GM12878 (cell line): ENCODE data around the gene DVL2. TPM values are rescaled to one million over a fixed set of nuclear protein-coding genes. Genes with fewer than 3 reads are reported as not detected.

ENCODE experiments used
- ATF2 ChIP-seq: IDR thresholded peaks from 2 replicates; pipeline ENCODE4 v1.6.1; 2012; ENCODE audit warnings: low read length, inconsistent platforms
- BACH1 ChIP-seq: fragments of 450-650 bp; IDR thresholded peaks from 2 replicates; pipeline ENCODE4 v1.6.1; 2017; ENCODE audit warnings: mild to moderate bottlenecking, borderline replicate concordance
- BHLHE40 ChIP-seq, 2 experiments: fragments of 450-650 bp in 1 of 2; IDR thresholded peaks; 2 replicates each; pipeline ENCODE4 v1.6.1; 2011 to 2017; ENCODE audit warnings: low read depth in 2 of 2, borderline replicate concordance in 1 of 2, improper control_type of control experiment in 1 of 2, low read length in 1 of 2, mild to moderate bottlenecking in 1 of 2
- CEBPZ ChIP-seq: fragments of 150-350 bp; IDR thresholded peaks from 2 replicates; pipeline ENCODE4 v1.6.1; 2016; ENCODE audit warnings: low read depth, low read length
- E2F8 ChIP-seq: fragments of 450-650 bp; IDR thresholded peaks from 2 replicates; pipeline ENCODE4 v1.6.1; 2018; ENCODE audit warnings: mild to moderate bottlenecking, low read depth, moderate library complexity; ENCODE audit not compliant: partially characterized antibody
- ETV6 ChIP-seq, 2 experiments: fragments of 450-650 bp in 1 of 2; IDR thresholded peaks in 1 of 2; conservative IDR thresholded peaks in 1 of 2; 2 replicates each; pipeline ENCODE4 v1.6.1; 2014; ENCODE audit warnings: antibody characterized with exemption in 1 of 2, borderline replicate concordance in 1 of 2, low read depth in 1 of 2, mild to moderate bottlenecking in 1 of 2, moderate library complexity in 1 of 2
- HCFC1 ChIP-seq: fragments of 150-350 bp; IDR thresholded peaks from 2 replicates; pipeline ENCODE4 v1.6.1; 2014; ENCODE audit warnings: low read length
- MLLT1 ChIP-seq: fragments of 450-650 bp; IDR thresholded peaks from 2 replicates; pipeline ENCODE4 v1.6.1; 2016; ENCODE audit warnings: mild to moderate bottlenecking
- NBN ChIP-seq: fragments of 450-650 bp; IDR thresholded peaks from 2 replicates; pipeline ENCODE4 v1.6.1; 2016
- PAX8 ChIP-seq: fragments of 450-650 bp; IDR thresholded peaks from 2 replicates; pipeline ENCODE4 v1.6.1; 2017; ENCODE audit warnings: mild to moderate bottlenecking, moderate library complexity
- POLR2A ChIP-seq: IDR thresholded peaks from 2 replicates; pipeline ENCODE4 v1.6.1; 2011; ENCODE audit warnings: low read depth, mild to moderate bottlenecking, low read length
- POLR2AphosphoS5 ChIP-seq: IDR thresholded peaks from 2 replicates; pipeline ENCODE4 v1.6.1; 2011; ENCODE audit warnings: mild to moderate bottlenecking, low read length, inconsistent platforms
- SMAD1 ChIP-seq: fragments of 450-650 bp; IDR thresholded peaks from 2 replicates; pipeline ENCODE4 v1.6.1; 2018; ENCODE audit warnings: mild to moderate bottlenecking, low read depth; ENCODE audit not compliant: partially characterized antibody
- TCF12 ChIP-seq: IDR thresholded peaks from 2 replicates; pipeline ENCODE4 v1.6.1; 2011; ENCODE audit warnings: low read depth, mild to moderate bottlenecking, low read length
- polyA plus RNA-seq, 11 experiments: library from polyadenylated mRNA; depleted of rRNA in 4 of 11; unstranded in 6 of 11; stranded (reverse) in 5 of 11; fragments of >200 nt; fragmentation: Nextera tagmentation in 4 of 11; fragmentation: Illumina TruSeq in 1 of 11; extraction: Ambion mirVana in 4 of 11; extraction: Trizol in 1 of 11; gene quantifications; 1 replicate in 1 of 11; 2 replicates in 10 of 11; pipeline versions ENCODE4 v1.2.1 to v1.2.3, GENCODE V29; 2011 to 2016; ENCODE audit warnings: inconsistent platforms in 2 of 11, missing spikeins in 2 of 11, low read depth in 1 of 11
- total RNA-seq, 4 experiments: library from RNA; depleted of rRNA in 3 of 4; stranded (reverse); fragments of >200 nt in 3 of 4; fragmentation: Illumina TruSeq in 1 of 4; extraction: Trizol in 1 of 4; gene quantifications; 2 replicates each; pipeline versions ENCODE4 v1.2.1 to v1.2.3, GENCODE V29; 2013 to 2021
- TF ChIP-seq, protein P1 (sequence below): fragments of 450-650 bp; conservative IDR thresholded peaks from 2 replicates; pipeline ENCODE4 v1.6.1; 2017; ENCODE audit warnings: mild to moderate bottlenecking, moderate library complexity
- TF ChIP-seq, protein P2 (sequence below): IDR thresholded peaks from 2 replicates; pipeline ENCODE4 v1.6.1; 2011; ENCODE audit warnings: low read depth, mild to moderate bottlenecking, low read length, moderate library complexity, borderline replicate concordance; ENCODE audit errors: extremely low read depth

The DVL2 gene
- total and polyA plus RNA-seq, 10 of the 15 experiments (the other 5 are each of a cell fraction or from before 2014, with no cell fraction given), result 0.97 to 44.8 (median 23.2) TPM

DNA sequence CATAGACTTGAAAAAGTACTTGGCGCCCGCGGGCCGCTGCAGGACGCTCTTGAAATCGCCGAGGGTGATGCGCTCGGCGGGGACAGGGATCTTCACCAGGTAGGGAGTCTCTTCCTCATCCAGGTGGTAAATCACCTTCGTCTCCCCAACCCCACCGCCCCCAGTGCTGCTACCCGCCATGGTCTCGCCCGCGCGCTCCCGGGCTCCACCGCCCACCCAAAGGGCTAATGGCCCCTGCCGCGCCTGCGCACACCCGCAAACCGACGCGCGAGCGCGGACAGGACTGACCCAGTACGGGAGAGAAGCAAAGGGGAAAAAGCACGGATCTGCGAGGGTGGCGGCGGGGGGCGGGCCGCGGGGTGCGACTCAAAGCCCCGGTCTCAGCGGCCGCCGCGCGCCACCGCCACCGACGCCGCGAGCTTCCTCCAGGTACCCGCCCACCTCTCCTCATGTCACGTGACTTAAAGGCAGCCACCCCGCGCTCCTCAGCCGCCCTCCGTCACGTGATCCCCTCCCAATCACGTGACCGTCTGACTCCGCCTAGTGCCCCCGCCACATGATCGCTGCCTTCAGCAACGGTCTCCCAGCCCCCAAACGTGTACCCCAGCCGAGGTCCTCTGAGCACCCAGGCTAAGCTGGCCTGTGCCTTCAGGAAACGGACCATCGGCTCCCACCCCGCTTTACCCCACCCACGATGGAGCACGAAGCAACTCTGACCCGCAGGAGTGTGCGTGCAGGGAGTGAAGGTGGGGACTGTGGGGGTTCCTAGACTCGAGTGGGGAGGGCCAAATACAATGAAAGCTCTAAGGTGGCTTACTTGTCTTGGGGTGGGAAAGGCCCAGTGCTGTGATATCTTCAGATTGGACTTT lies at the start of gene DVL2 (continued):
- peak; percentile 95 for TF ChIP-seq POLR2A
- no peak for TF ChIP-seq CEBPZ
- TF ChIP-seq SMAD1, result peak; percentile 28
- peak; percentile 88 for TF ChIP-seq POLR2AphosphoS5
- peak; percentile 95; the same call in 1 of the 2 replicates for TF ChIP-seq BACH1
- TF ChIP-seq, protein P1, sequence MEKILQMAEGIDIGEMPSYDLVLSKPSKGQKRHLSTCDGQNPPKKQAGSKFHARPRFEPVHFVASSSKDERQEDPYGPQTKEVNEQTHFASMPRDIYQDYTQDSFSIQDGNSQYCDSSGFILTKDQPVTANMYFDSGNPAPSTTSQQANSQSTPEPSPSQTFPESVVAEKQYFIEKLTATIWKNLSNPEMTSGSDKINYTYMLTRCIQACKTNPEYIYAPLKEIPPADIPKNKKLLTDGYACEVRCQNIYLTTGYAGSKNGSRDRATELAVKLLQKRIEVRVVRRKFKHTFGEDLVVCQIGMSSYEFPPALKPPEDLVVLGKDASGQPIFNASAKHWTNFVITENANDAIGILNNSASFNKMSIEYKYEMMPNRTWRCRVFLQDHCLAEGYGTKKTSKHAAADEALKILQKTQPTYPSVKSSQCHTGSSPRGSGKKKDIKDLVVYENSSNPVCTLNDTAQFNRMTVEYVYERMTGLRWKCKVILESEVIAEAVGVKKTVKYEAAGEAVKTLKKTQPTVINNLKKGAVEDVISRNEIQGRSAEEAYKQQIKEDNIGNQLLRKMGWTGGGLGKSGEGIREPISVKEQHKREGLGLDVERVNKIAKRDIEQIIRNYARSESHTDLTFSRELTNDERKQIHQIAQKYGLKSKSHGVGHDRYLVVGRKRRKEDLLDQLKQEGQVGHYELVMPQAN, result peak; percentile 90
- no peak for TF ChIP-seq ETV6 (conservative IDR thresholded peaks at IDR 0.05 in 1 of 2, IDR thresholded peaks at IDR 0.05 in 1 of 2; ENCODE audit: borderline replicate concordance in 1 of 2, low read depth in 1 of 2)
- TF ChIP-seq, protein P2, sequence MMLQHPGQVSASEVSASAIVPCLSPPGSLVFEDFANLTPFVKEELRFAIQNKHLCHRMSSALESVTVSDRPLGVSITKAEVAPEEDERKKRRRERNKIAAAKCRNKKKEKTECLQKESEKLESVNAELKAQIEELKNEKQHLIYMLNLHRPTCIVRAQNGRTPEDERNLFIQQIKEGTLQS, result peak; percentile 99
- TF ChIP-seq MLLT1, result no peak
- TF ChIP-seq NBN, result peak; percentile 61; the same call in 1 of the 2 replicates
- TF ChIP-seq E2F8, result no peak
- TF ChIP-seq TCF12, result peak; percentile 41; the same call in 1 of the 2 replicates
- TF ChIP-seq PAX8, result peak; percentile 48; the same call in 1 of the 2 replicates
- TF ChIP-seq HCFC1, result peak; percentile 66
- no peak for TF ChIP-seq ATF2
- peak; percentile 96 to 100 for TF ChIP-seq BHLHE40 (IDR thresholded peaks at IDR 0.05; ENCODE audit: borderline replicate concordance in 1 of 2, low read depth in 2 of 2, low read length in 1 of 2)
